Osteoblast (primary cell): ENCODE data around the gene IRF8. TPM values are rescaled to one million over a fixed set of nuclear protein-coding genes. Genes with fewer than 3 reads are reported as not detected.

Experiments used
- DNase-seq: peaks from one replicate; pipeline ENCODE4 v3.0.0; 2011; ENCODE audit warnings: low spot score, mixed read lengths; ENCODE audit not compliant: insufficient read length; ENCODE audit errors: missing footprints
- H2AFZ ChIP-seq: 2 replicates; pipeline ENCODE4 v1.6.0; 2011; ENCODE audit warnings: mild to moderate bottlenecking, low read length
- H3K27ac ChIP-seq: 2 replicates; pipeline ENCODE4 v1.5.1; 2011; ENCODE audit warnings: mild to moderate bottlenecking, low read depth, low read length, moderate library complexity
- H3K27me3 ChIP-seq: 2 replicates; pipeline ENCODE4 v1.6.0; 2012; ENCODE audit warnings: mild to moderate bottlenecking, control low read depth, inconsistent platforms, low read length, moderate library complexity; ENCODE audit not compliant: insufficient read depth
- H3K36me3 ChIP-seq: 2 replicates; pipeline ENCODE4 v1.5.1; 2011; ENCODE audit warnings: mild to moderate bottlenecking, low read length, control low read depth, moderate library complexity; ENCODE audit not compliant: insufficient read depth
- H3K4me1 ChIP-seq: 2 replicates; pipeline ENCODE4 v1.5.1; 2011; ENCODE audit warnings: mild to moderate bottlenecking, low read length, control low read depth, moderate library complexity; ENCODE audit not compliant: insufficient read depth
- H3K4me2 ChIP-seq: 2 replicates; pipeline ENCODE4 v1.6.0; 2011; ENCODE audit warnings: mild to moderate bottlenecking, low read length; ENCODE audit not compliant: insufficient read depth
- H3K4me3 ChIP-seq: fragments of 200-600 bp; sonication (generic); 3 replicates; pipeline ENCODE4 v1.5.1; 2012; ENCODE audit warnings: mild to moderate bottlenecking, low read length, inconsistent platforms; ENCODE audit not compliant: insufficient read depth
- H3K79me2 ChIP-seq: 2 replicates; pipeline ENCODE4 v1.6.0; 2012; ENCODE audit warnings: mild to moderate bottlenecking, low read length, control low read depth, inconsistent platforms; ENCODE audit not compliant: insufficient read depth
- H3K9me3 ChIP-seq: 2 replicates; pipeline ENCODE4 v1.5.1; 2011; ENCODE audit warnings: low read depth, low read length, control low read depth
- H4K20me1 ChIP-seq: 2 replicates; pipeline ENCODE4 v1.6.0; 2012; ENCODE audit warnings: mild to moderate bottlenecking, low read length, control low read depth; ENCODE audit not compliant: insufficient read depth
- small RNA-seq: library from RNA; depleted of rRNA; stranded (forward); fragments of <200 nt; gene quantifications from one replicate; pipeline ENCODE3, GENCODE V24; 2012
- total RNA-seq: library from RNA; depleted of rRNA; stranded (reverse); fragments of >200 nt; gene quantifications from 2 replicates; pipeline ENCODE4 v1.2.3, GENCODE V29; 2012
- TF ChIP-seq, protein P1 (sequence below): IDR thresholded peaks from 2 replicates; pipeline ENCODE4 v1.5.1; 2011; ENCODE audit warnings: mild to moderate bottlenecking, low read depth, low read length, moderate library complexity; ENCODE audit errors: extremely low read depth

Gene IRF8
- total RNA-seq, 1 donor, result 0.36 TPM

DNA sequence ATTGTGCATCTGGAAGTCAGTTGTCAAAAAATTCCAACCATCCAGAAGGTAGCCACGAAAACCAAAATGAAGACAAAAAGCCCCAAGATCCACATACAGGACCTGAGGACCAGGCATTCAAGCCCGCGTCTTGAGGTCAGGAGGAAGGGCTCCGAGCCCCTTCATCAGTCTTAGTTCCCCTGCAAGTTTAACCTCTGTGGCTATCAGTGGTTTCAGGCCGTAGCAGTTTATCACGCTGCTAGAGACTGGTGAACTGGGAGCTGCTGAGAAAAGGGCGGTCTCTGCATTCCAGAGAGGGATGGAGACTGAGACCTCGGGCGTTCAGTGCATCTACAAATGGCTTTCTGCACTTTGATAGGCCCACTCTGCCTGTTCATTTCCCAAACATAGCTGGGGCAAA is 70.6 kb downstream of the IRF8 start:
- Histone ChIP-seq H4K20me1 (no peaks in the 10 kb centered on the region), H3K4me2 (no peak overlapping the region), H3K79me2 (no peaks in the 10 kb centered on the region), H3K4me1 (peaks cover 2% of the 10 kb centered on the region), H3K36me3 (no peaks in the 10 kb centered on the region), H3K27ac (no peak overlapping the region), H2AFZ (no peak overlapping the region), H3K27me3 (peaks cover 12% of the 10 kb centered on the region), H3K9me3 (no peaks in the 10 kb centered on the region), H3K4me3 (no peak overlapping the region)
- no peak for DNase-seq
- TF ChIP-seq, protein P1, sequence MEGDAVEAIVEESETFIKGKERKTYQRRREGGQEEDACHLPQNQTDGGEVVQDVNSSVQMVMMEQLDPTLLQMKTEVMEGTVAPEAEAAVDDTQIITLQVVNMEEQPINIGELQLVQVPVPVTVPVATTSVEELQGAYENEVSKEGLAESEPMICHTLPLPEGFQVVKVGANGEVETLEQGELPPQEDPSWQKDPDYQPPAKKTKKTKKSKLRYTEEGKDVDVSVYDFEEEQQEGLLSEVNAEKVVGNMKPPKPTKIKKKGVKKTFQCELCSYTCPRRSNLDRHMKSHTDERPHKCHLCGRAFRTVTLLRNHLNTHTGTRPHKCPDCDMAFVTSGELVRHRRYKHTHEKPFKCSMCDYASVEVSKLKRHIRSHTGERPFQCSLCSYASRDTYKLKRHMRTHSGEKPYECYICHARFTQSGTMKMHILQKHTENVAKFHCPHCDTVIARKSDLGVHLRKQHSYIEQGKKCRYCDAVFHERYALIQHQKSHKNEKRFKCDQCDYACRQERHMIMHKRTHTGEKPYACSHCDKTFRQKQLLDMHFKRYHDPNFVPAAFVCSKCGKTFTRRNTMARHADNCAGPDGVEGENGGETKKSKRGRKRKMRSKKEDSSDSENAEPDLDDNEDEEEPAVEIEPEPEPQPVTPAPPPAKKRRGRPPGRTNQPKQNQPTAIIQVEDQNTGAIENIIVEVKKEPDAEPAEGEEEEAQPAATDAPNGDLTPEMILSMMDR, result no peak

DNA sequence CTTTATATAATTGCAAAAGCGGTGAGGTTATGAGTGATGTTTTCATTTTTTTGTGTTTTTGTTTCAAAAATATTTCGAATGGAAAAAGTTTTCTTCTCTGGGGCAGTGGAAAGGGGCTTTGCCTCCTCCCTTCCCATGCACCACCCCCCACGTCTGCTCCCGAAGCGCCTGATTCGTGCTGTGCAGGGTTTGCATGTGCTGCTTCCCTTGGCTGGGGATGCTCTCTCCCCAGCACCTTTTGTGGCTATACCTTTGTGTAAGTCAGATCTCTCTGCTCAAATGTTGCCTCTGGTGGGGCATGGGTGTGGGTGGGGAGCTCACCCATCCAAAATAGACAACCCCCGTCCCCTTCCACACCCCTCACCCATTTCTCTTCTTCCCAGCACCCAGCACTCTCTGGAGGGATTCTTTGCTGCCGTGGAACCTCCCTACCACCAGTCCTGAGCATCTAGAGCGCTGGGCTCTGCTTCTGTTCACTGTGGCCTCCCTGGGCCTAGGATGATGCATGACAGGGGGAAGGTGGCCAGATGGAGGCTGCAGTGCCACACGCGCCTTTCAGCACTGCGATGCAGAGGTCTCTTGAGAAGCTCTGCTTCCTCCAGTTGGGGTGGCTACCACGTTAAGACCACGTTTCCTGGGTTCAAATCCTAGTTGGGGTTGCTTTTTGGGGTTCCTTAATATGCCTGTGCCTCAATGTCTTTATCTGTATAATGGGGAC is 71.2 kb downstream of the IRF8 start:
- no peak overlapping the region for H2AFZ ChIP-seq
- H3K79me2 ChIP-seq, result no peaks in the 10 kb centered on the region
- H3K27me3 ChIP-seq, result peaks cover 12% of the 10 kb centered on the region
- no peaks in the 10 kb centered on the region for H3K36me3 ChIP-seq
- no peak overlapping the region for H3K4me2 ChIP-seq
- no peaks in the 10 kb centered on the region for H4K20me1 ChIP-seq
- peak; percentile 41 for DNase-seq
- H3K27ac ChIP-seq, result no peak overlapping the region
- TF ChIP-seq, protein P1, result no peak
- H3K4me1 ChIP-seq, result peaks cover 2% of the 10 kb centered on the region
- no peak overlapping the region for H3K4me3 ChIP-seq
- H3K9me3 ChIP-seq, result no peaks in the 10 kb centered on the region

DNA sequence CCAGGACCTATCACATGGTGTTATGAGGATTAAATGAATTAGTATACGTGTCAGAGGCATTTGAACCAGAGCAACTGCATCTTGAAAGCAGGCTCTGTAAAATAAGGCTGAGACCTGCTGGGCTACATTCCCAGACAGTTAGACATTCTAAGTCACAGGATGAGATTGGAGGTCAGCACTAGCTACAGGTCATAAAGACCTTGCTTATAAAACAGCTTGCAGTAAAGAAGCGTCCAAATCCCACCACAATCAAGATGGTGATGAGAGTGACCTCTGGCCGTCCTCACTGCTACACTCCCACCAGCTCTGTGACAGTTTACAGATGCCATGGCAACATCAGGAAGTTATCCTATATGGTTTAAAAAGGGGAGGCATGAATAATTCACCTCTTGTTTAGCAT is 71.8 kb downstream of the IRF8 start:
- Histone ChIP-seq H2AFZ (no peak overlapping the region), H3K9me3 (no peaks in the 10 kb centered on the region), H3K4me3 (no peak overlapping the region), H3K4me2 (no peak overlapping the region), H3K79me2 (no peaks in the 10 kb centered on the region), H4K20me1 (no peaks in the 10 kb centered on the region), H3K36me3 (no peaks in the 10 kb centered on the region), H3K27ac (no peak overlapping the region), H3K4me1 (peaks cover 2% of the 10 kb centered on the region), H3K27me3 (peaks cover 12% of the 10 kb centered on the region)
- TF ChIP-seq, protein P1, result no peak
- no peak for DNase-seq

Small RNA genes within 50 kb of the gene (small RNA-seq; reads per million reads assigned to genes)
- not detected for gene MIR6774

Other genes starting within 250 kb of the IRF8 start
- gene GINS2, start 210.2 kb upstream of the IRF8 start, total RNA-seq, result 1.2 and 1.8 TPM in 2 replicates
- 0.59 and 0.72 TPM in 2 replicates for gene C16orf74, start 148.1 kb upstream of the IRF8 start, total RNA-seq
- gene EMC8, start 99.6 kb upstream of the IRF8 start, total RNA-seq, result 28.6 and 30.1 TPM in 2 replicates
- gene COX4I1, start 99.5 kb upstream of the IRF8 start, total RNA-seq, result 277 and 297 TPM in 2 replicates